Measurements from ENCODE around the gene ASTN2. TPM values are rescaled to one million over a fixed set of nuclear protein-coding genes. Genes with fewer than 3 reads are reported as not detected.

Gene ASTN2
- total RNA-seq, 1 donor from 2014 or later, result 2.5 TPM

GRCh38 chr9:117374076-117374725 lies 40.7 kb downstream of the ASTN2 start:
- intact Hi-C loops (cut with DNase I), result no loop called here
- DNase-seq (ENCODE audit: low spot score), result no peak

DNA sequence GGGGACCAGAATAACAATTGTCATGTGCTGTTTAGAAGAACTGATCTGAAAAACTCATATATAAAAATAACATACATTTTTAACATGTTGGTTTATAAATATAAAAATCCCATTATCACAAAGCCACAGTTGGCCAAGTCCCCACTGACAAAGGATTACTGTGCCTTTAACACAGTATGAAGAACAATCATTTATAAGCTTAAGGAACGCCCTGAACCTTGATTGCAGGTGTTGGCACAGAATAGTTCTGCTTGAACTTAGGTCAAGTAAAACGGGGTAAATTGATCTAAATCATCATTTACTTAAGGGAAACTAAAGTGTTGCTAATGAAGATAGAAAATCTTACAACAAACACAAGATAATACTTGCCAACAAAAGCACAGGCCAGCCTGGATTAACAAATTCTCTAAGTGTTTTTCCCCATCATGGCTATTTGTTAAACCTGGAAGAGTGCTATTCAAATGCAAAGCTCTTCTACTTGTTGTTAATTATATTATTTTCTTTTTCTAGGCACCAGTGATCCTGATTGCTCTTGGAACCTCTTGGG lies 46.1 kb downstream of the ASTN2 start:
- intact Hi-C loops (cut with DNase I), result no loop called here
- no peak for DNase-seq (ENCODE audit: low spot score)

DNA sequence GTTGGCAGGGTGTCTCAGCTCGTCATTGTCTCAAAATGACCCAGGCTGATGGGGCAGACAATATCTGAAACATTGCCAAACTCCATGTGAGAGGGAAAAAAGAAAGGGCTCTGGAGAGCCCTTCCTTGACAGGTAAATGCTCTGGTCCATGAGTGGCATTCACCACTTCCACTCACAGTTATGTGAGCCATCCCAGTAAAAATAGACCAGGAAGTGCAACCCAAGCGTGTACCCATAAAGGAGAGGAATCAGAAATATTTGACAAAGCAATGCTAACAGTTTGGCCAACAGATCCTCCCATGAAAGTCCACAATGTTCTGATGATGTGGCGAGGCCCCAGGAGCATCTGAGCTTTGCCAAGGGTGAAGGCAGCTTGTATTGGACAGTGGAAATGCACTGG lies 49.4 kb downstream of the ASTN2 start:
- no peak for DNase-seq (ENCODE audit: low spot score)
- intact Hi-C loops (cut with DNase I), result no loop called here

GRCh38 chr9:117363006-117363405 lies 51.9 kb downstream of the ASTN2 start:
- no peak for DNase-seq (ENCODE audit: low spot score)
- intact Hi-C loops (cut with DNase I), result no loop called here

- intact Hi-C loops (cut with DNase I), result no loop called here
- DNase-seq (ENCODE audit: low spot score), result no peak
Observed at GRCh38 chr9:117359910-117360309, 54.9 kb downstream of the ASTN2 start.

DNA sequence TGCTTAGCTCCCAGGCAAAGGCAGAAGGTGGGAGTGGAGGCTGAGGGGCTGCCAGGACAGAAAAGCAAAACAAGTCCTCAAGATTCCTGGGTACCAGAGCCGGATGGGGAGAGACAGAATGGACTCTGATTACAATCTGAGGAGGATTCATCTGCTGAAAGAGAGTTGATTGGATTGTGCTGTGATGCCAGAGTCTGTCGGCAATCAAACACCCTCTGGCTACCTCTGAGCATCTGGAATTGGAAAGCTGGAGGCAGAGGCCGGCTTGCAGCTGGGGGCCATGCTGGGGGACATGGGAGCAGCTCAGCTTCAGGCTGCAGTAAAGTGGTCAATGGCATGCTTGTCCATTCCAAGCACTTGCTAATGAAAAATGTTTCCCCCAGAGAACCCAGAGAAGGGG lies 59.3 kb downstream of the ASTN2 start:
- DNase-seq (ENCODE audit: low spot score), result no peak
- intact Hi-C loops (cut with DNase I), result no loop called here

DNA sequence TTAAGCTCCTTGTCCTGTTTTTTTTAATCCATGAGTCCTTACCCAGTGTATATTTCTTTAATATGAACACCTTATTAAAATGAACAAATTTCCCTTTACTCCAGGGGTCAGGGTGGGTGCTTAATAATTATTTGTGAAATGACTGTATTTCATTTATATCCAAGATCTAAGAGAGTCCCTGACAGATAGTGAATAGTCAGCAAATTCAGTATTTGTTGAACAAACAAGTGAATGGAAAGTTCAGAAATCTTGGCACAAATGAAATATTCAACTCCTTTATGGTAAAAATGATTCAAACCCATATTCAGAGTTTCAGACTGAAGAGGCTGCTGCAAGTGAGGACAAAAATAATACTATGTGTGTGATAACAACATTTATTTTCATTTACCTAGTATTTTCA lies 59.9 kb downstream of the ASTN2 start:
- DNase-seq (ENCODE audit: low spot score), result no peak
- intact Hi-C loops (cut with DNase I), result no loop called here

DNA sequence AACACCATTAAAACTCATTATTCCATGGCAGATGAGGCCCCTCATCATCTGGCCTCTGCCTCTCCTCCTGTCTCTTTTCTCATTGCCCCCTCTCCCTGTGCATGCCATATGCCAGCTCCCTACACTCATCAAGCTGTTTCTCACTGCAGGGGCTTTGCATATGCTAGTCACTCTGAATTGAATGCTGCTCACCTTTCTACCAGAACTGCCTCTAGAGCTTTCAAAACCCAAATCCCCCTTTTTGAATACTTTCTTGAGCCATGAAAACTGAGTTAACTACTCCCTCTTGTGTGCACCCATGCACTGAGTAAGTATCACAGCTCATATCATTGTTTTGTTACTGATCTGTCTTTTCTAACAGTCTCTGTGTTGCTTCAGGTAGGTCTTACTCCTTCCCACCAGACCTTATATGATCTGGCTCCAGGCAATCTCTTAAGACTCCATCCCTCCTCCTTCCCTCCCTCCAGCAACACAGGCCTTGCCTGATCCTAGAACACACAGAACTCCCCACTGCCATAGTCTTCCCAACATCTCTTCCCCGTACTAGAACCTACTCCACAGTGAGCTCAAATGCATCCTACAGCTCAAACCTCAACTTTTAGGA lies 60.5 kb downstream of the ASTN2 start:
- intact Hi-C loops (cut with DNase I), result no loop called here

GRCh38 chr9:117344892-117345660 lies 69.8 kb downstream of the ASTN2 start:
- no peak for DNase-seq (ENCODE audit: low spot score)
- intact Hi-C loops (cut with DNase I), result no loop called here

More for the DNA sequence above, 60.5 kb downstream of the ASTN2 start:
- DNase-seq (ENCODE audit: low spot score), result no peak

- DNase-seq (ENCODE audit: low spot score), result no peak
- intact Hi-C loops (cut with DNase I), result no loop called here
Observed at GRCh38 chr9:117343427-117343826, 71.4 kb downstream of the ASTN2 start.

DNA sequence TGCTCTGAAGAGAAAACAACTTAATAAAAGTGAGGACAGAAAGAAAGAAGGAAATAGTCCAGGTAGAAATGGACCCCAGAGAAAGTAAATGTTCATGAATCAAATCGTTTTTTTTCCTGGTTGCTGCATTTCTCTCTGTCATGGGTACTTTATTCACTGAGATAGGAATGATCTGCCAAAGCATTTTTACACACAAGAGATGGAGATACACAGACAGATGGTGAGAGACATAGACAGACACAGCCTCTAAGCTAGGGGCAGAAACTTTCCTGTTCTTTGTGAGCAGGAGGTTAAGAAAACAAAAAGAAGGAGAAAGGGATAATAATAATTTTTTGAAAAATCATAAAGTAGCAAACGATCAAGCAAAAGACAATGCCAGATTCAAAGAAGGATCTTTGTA lies 73.7 kb downstream of the ASTN2 start:
- intact Hi-C loops (cut with DNase I), result no loop called here
- no peak for DNase-seq (ENCODE audit: low spot score)

DNA sequence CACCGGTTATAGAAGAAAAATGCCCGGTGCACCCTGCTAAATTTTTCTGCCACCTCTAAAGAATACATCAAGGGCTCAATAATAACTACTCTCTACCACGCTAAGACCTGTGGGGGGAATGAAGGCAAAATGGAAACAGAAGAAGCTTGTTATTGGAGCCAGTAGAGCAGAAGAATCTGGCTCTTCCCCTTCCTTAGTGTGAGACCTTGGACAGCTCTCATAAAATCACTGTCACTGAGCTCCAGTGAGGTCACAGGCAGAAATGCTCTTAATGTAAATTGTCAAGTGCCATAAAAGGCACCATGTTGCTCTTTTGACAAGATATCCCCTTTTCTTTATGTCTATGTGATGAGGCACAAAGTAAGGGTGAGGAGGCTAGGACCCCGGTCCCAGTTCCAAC lies 74.4 kb downstream of the ASTN2 start:
- no peak for DNase-seq (ENCODE audit: low spot score)
- intact Hi-C loops (cut with DNase I), result no loop called here

DNA sequence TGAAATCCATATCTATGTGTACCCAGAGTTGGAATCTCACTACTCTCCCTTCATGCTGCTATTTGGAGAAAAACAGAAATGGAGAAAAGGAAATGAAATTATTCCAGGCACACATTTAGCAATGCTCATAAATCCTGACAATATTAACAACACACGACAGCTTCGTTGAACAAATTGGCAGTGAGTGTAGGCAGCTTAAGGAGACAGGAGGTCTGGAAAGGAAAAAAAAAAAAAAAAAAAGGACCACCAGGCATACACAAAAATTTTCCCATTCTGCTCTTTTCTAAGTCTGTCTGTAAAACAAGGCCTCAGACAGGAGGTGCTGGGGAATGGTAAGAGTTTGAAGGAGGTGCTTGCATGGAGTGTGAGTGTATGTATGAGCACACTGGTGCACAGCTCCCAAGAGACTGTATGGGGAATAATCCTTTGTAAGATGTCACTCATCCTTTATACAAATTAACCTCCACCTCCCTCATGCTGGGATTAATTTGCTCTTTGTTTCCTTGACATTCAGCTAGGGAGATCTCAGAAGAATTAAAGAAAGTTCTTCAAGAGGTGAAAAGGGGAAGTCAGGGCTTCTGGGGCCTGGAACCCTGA lies 78.9 kb downstream of the ASTN2 start:
- DNase-seq (ENCODE audit: low spot score), result no peak
- intact Hi-C loops (cut with DNase I), result no loop called here

GRCh38 chr9:117334101-117334500 lies 80.8 kb downstream of the ASTN2 start:
- no peak for DNase-seq (ENCODE audit: low spot score)
- intact Hi-C loops (cut with DNase I), result no loop called here

DNA sequence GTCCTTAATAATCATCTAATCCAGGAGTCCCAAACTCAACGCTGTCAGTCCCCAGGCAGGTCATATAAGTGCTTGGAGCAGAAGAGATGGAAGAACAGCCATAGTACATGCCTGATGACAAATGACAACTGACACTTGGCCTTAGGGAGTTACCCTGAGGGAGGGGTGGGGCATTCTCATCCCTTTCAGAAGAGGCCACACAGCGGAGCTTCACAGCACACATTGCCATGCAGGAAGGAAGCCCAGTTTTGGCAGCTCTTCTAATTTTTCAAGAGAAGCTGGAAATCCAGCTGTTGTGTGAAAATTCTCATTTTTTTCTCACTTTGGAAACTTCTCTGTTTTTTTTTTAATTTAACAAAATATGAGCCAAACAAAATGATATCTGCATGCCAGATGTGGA lies 89.0 kb downstream of the ASTN2 start:
- DNase-seq (ENCODE audit: low spot score), result no peak
- intact Hi-C loops (cut with DNase I), result no loop called here

DNA sequence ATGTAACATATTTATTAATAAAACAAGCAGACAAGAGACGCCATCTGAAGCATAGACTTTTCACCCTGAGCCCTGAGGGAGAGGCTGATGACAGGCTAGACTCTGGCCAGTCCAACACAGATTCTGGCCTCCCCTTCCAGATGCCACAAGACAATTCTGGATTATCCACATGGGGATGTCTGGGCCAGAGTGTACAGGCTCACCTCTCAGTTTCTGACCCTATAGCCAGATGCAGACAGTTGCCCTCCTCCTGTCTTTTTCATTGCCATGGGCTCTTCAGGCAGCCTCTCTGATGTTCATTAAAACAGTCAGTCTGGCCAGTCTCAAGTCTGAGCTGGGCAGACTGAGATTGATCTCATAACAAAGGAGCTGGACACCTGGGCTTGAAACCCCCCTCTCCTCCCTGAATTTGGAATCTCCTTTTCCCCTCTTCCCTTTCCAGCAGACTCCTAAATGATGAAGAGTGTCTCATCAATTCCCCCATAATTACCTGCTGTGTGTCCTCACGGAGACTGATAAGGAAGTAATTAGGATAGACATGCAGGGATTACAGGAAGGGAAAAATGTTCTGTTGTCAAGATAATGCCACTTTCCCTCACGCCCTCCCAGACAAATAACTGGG lies 89.6 kb downstream of the ASTN2 start:
- no peak for DNase-seq (ENCODE audit: low spot score)
- intact Hi-C loops (cut with DNase I), result no loop called here

DNA sequence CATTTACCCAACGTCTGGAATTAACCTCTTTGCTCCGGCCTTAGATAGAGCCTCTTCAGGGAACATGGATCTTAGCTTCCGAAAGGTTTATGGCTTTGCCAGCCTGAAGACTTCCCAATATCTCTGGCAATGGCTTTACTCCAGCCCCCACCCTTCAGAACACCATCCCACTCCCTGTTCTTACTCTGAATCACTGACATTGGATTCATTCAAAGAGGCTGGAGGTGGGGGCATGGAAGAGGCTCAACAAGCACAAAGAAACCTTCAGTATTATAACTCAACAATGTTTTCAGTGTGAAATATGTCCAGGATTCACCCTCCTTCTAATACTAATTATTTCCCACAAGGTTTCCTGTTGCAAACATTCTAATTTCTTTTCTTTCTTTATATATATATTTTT lies 91.5 kb downstream of the ASTN2 start:
- intact Hi-C loops (cut with DNase I), result no loop called here
- no peak for DNase-seq (ENCODE audit: low spot score)

- intact Hi-C loops (cut with DNase I), result no loop called here
- DNase-seq (ENCODE audit: low spot score), result no peak
Observed at GRCh38 chr9:117317192-117317591, 97.7 kb downstream of the ASTN2 start.

- DNase-seq (ENCODE audit: low spot score), result no peak
- intact Hi-C loops (cut with DNase I), result no loop called here
Observed at GRCh38 chr9:117315236-117315635, 99.6 kb downstream of the ASTN2 start.

GRCh38 chr9:117313989-117314388 lies 100.9 kb downstream of the ASTN2 start:
- intact Hi-C loops (cut with DNase I), result no loop called here

More at GRCh38 chr9:117313989-117314388, 100.9 kb downstream of the ASTN2 start:
- DNase-seq (ENCODE audit: low spot score), result no peak

Measured in cardiac septum (tissue), 1 donor.